ENCODE data around the gene ZFPM1.
A peak's percentile ranks its signal among the peaks of the same experiment; 100 is the strongest.

Gene ZFPM1

DNA sequence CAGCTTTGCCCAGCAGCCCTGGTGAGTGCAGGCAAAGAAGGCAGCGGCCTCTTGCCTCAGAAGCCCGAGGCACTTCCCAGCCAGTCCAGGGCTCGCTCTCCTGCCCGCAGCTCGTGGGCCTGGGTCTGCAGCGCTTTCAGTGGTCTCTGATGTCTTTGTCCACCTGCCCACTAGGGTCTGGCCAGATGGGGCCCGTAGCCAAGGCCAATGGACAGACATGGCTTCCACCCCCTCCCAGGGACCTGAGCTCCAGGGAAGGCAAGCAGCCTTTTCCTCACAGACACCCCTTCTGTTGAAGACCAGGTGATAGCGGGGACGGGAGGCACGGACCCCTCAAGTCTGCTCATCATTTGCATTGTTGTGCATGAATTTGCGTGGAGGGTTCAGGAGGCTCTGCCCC, 83.4 kb downstream of the ZFPM1 start:
- no peak overlapping the region for H3K27ac Mint-ChIP-seq
- no peaks in the 10 kb centered on the region for H3K9me3 Mint-ChIP-seq (ENCODE audit: low read depth)
- H3K4me1 Mint-ChIP-seq (ENCODE audit: low read depth): peaks cover 8% of the 10 kb centered on the region
- no peaks in the 10 kb centered on the region for H3K27me3 Mint-ChIP-seq
- H3K4me3 Mint-ChIP-seq: peak overlapping the region; percentile 86
- no peaks in the 10 kb centered on the region for H3K36me3 Mint-ChIP-seq

DNA sequence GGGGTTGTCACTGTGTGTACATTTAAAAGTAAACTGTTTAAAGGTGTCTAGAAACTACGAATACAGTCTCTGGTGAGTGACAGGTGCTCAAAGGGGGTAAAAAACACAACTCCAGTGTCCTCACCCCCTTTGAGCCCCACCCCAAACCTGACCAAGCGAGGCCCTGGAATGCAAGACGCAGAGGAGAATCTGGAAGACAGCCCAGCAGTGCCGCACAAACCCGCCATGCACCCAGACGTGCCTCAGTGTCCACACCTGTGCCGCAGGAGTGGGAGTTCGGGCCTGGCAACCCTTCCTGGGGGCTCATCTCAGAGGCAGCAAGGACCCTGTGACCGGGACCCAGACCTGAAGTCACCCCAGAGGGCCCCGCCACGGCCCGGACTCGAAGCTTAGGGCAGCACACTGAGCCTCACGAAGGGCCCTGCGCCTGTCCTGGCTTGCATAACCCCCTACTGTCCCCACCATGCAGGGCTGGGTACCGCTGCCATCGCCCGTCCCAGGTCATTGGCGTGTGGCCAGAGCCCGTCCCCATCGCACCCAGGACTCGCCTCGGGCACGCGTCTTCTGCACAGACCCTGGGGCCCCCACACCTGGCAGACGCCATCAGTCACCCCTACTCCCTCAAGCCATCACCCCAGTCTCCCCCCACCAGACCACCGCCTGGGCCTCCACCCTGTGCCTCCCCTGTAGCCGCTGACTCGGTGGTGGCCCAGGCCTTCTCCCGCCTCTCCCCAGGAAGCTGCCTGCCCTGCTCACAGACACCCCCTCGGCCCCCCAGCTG, 84.1 kb downstream of the ZFPM1 start:
- H3K36me3 Mint-ChIP-seq: no peaks in the 10 kb centered on the region
- H3K4me1 Mint-ChIP-seq (ENCODE audit: low read depth): peaks cover 8% of the 10 kb centered on the region
- H3K27ac Mint-ChIP-seq: no peak overlapping the region
- no peaks in the 10 kb centered on the region for H3K27me3 Mint-ChIP-seq
- no peak overlapping the region for H3K4me3 Mint-ChIP-seq
- no peaks in the 10 kb centered on the region for H3K9me3 Mint-ChIP-seq (ENCODE audit: low read depth)

DNA sequence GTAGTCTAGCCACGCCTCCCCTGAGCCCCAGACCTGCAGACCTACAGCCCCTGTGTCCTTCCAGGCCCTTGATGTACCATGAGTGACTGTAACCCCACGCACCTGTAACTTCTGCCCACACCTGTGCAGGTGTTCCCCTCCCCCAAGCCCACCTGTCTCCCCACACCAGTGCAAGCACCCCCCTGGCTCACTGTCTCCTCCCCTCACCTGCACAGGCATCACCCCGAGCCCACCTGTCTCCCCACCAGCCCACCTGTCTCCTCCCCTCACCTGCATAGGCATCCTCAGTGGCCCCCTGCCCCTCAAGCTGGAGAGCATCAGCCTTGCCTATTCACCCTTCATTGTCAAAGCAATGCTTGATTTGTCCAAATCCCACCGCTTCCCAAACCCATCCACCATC, 84.8 kb downstream of the ZFPM1 start:
- H3K9me3 Mint-ChIP-seq (ENCODE audit: low read depth): no peaks in the 10 kb centered on the region
- H3K27me3 Mint-ChIP-seq: peaks cover 2% of the 10 kb centered on the region
- H3K27ac Mint-ChIP-seq: no peak overlapping the region
- H3K4me3 Mint-ChIP-seq: no peak overlapping the region
- no peaks in the 10 kb centered on the region for H3K36me3 Mint-ChIP-seq
- H3K4me1 Mint-ChIP-seq (ENCODE audit: low read depth): peaks cover 8% of the 10 kb centered on the region

DNA sequence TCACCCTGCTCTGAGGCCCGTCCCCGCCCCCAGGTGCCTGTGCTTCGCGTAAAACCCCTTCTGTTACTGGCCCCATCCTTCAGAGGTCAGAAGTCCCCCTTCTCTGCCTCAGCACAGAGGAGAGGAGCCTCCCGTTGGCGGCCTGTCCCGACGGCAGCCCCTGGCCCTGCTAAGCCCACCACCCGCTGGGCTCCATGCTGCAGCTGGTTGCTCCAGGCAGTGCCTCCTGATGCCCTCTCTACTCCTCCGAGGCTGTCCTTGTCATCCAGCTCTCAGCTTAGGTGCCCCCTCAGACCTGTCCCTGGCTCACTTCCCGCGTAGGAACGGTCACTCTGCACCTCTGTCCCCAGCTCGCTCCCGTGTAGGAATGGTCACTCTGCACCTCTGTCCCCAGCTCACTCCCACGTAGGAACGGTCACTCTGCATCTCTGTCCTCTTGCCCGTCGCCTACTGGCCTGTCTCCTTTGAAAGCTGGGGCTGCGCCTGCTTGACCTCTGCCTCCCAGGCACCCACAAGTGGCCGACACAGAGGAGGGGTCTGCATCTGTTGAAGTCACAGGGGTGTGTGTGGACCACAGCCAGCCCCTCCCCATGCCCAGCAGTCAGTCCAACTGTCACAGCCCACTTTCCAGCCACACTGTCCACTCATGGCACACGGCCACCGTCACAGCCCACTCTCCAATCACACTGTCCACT, 85.4 kb downstream of the ZFPM1 start:
- peaks cover 3% of the 10 kb centered on the region for H3K9me3 Mint-ChIP-seq (ENCODE audit: low read depth)
- no peak overlapping the region for H3K27ac Mint-ChIP-seq
- peaks cover 8% of the 10 kb centered on the region for H3K4me1 Mint-ChIP-seq (ENCODE audit: low read depth)
- H3K4me3 Mint-ChIP-seq: no peak overlapping the region
- peaks cover 3% of the 10 kb centered on the region for H3K36me3 Mint-ChIP-seq
- peaks cover 2% of the 10 kb centered on the region for H3K27me3 Mint-ChIP-seq

DNA sequence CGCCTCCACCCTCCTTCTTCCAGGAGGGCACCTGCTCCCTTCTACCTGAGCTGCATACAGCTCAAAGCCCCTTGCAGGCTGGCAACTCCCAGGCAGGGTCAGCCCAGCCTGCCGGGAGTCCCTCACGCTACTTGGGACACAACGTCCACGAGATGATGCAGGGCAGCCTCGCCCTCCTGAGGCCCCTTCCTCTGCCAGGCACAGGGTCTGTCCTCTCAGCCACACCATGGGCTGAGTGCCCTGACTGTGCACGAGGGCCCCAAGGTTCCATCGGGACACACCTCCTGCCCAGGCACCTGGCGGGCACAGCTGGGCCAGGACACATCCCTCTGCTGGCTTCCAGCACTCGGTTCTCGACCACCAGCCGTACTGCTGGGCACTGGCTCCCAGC, 86.2 kb downstream of the ZFPM1 start:
- H3K4me1 Mint-ChIP-seq (ENCODE audit: low read depth): peaks cover 8% of the 10 kb centered on the region

DNA sequence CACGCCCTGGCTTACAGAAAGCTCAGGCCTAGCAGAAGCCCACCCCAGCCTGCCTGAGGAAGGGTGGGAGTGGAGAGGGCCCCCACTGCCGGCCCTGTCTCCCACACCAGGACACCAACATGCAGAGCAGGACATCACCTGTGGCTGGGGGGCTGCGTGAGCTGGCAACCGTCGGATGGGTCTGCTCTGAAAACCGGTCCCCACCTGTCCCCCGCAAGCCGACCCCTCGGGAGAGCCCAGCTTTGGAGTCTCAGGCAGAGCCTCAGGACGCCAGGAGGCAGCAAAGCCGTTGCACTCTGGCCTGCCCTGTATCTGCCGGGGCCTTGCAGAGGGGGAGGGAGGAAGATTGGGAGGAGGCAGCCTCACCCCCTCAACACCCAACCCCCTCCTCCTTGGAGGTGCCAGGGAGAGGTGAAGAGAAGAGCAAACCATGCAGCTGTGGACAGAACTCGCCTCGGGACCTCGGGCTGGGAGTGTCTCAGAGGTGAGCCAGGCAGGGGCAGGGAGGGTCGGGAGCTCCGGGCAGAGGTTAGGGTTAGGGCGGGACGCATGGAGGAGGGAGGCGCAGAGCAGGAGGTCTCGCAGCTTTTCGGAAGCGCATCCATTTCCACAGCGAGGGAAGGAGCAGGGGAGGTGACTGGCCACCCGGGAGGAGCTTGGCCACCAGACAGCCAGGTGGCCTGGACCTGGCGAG, 86.7 kb downstream of the ZFPM1 start:
- Mint-ChIP-seq H3K36me3 (peaks cover 5% of the 10 kb centered on the region), H3K27me3 (peaks cover 2% of the 10 kb centered on the region), H3K9me3 (ENCODE audit: low read depth) (peaks cover 6% of the 10 kb centered on the region), H3K4me3 (no peak overlapping the region), H3K4me1 (ENCODE audit: low read depth) (peaks cover 8% of the 10 kb centered on the region), H3K27ac (no peak overlapping the region)

More for the DNA sequence above, 86.2 kb downstream of the ZFPM1 start:
- Mint-ChIP-seq H3K9me3 (ENCODE audit: low read depth) (peaks cover 6% of the 10 kb centered on the region), H3K36me3 (peaks cover 5% of the 10 kb centered on the region), H3K4me3 (no peak overlapping the region), H3K27ac (no peak overlapping the region), H3K27me3 (peaks cover 2% of the 10 kb centered on the region)

DNA sequence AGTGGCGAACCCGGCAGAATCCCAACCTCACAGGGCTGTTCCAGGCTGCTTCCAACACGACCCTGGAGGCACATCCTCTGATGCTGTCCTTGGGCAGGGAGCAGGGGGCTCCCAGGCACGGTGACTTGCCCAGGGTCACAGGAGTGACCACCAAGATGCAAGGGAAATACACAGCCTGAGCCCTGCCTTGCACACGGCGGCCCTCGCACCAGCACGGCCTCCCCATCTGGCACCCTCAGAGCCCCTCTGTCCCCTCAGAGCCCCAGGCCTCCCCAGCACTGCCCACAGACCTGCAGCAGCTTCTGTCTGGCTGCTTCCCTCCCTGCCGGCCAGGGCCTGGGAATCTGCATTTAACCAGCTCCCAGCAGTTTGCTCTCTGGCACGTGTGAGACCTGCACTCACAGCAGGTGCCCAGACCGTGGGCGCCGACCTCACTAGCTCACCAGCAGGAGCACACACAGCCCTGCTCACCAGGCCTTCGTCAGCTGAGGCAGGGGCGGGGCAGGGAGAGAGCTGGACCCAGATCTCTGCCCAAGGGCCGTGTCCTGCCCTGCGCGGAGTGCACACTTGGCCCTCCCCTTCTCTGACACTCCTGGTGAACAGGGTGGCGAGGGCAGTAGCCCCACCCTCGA, 87.4 kb downstream of the ZFPM1 start:
- no peak overlapping the region for H3K4me3 Mint-ChIP-seq
- no peak overlapping the region for H3K27ac Mint-ChIP-seq
- H3K4me1 Mint-ChIP-seq (ENCODE audit: low read depth): peaks cover 5% of the 10 kb centered on the region
- H3K27me3 Mint-ChIP-seq: peaks cover 4% of the 10 kb centered on the region
- peaks cover 5% of the 10 kb centered on the region for H3K36me3 Mint-ChIP-seq
- H3K9me3 Mint-ChIP-seq (ENCODE audit: low read depth): peaks cover 6% of the 10 kb centered on the region

DNA sequence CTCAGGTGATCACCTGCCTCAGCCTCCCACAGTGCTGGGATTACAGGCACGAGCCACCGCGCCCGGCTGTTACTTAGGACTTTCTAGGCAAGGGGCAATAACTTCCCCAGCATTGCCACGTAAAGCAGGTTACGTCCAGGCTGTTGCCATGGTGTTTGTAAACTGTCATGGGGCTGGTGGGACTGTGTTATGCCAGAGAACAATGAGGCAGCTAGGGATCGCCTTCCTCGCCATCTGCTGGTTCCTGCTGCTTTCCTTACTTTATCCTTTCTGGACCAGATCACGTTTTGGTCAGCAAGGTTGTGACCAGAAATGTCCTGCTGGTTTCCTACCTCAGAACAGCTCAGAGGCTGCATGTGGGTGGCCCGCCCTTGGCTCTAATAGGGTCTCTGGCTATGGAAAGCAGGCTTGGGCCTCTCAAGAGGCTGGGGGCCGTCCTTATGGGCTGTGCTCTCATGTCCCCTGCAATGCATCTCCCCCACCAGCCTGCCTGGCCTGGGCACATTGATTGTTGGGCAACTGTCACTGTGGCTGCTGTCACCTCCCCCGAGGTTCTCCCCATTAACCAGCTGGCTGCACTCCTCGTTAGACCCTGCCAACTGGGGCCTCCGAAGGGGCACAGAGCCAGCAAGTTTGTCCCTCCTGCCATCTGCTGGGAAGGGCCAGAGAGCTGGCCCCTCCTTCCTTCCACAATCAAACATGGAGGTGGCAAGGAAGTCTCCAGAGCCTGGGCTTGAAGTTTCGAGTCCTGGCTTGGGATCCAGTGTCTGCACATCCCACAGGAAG, 88.9 kb downstream of the ZFPM1 start:
- peaks cover 9% of the 10 kb centered on the region for H3K27me3 Mint-ChIP-seq
- no peak overlapping the region for H3K4me3 Mint-ChIP-seq
- H3K9me3 Mint-ChIP-seq (ENCODE audit: low read depth): peaks cover 6% of the 10 kb centered on the region
- peaks cover 5% of the 10 kb centered on the region for H3K36me3 Mint-ChIP-seq
- no peak overlapping the region for H3K27ac Mint-ChIP-seq
- no peaks in the 10 kb centered on the region for H3K4me1 Mint-ChIP-seq (ENCODE audit: low read depth)

DNA sequence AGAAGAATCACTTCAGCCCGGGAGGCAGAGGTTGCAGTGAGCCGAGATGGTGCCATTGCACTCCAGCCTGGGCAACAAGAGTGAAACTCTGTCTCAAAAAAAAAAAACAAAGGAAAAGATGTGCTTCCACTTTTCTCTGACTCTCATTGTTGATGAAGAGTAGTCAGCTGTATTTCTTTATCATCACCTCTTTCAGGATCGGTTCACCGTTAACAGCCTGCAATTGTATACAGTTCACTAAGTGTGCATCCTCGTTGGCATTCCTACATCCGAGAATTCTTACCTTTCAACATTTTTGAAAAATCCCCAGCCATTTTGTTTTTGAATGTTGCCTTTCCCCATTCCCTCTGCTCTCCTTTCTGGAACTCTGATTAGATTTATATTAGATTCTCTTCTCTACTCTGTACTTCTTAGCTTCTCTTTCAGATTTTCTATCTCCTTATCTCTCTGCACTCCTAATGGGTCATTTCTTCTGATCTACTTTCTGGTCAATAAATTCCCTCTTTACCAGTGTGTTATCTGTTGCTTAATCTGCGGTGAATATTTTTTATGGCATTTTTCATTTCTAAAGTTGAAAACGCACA, 90.2 kb downstream of the ZFPM1 start:
- Mint-ChIP-seq H3K4me3 (no peak overlapping the region), H3K27me3 (peaks cover 9% of the 10 kb centered on the region), H3K36me3 (peaks cover 5% of the 10 kb centered on the region), H3K27ac (no peak overlapping the region), H3K9me3 (ENCODE audit: low read depth) (peaks cover 6% of the 10 kb centered on the region), H3K4me1 (ENCODE audit: low read depth) (no peaks in the 10 kb centered on the region)

DNA sequence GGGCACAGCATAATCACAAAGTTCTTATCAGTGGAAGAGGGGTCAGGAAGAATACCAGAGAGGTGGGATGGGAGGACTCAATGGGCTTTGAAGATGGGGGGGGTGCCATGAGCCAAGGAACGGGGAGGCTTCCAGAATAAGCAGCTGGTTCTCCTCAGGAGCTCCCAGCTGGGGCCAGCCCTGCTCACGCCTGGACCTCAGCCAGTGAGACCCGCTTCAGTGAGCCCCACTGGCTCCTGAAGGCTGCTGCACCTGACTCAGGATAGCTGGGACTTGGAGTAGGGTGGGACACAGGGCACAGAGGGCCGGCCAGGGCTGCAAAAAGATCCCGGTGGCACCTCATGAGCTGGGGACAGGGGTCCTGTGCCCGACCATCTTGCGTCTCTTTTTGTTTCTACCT, 92.7 kb downstream of the ZFPM1 start:
- no peak overlapping the region for H3K27ac Mint-ChIP-seq

DNA sequence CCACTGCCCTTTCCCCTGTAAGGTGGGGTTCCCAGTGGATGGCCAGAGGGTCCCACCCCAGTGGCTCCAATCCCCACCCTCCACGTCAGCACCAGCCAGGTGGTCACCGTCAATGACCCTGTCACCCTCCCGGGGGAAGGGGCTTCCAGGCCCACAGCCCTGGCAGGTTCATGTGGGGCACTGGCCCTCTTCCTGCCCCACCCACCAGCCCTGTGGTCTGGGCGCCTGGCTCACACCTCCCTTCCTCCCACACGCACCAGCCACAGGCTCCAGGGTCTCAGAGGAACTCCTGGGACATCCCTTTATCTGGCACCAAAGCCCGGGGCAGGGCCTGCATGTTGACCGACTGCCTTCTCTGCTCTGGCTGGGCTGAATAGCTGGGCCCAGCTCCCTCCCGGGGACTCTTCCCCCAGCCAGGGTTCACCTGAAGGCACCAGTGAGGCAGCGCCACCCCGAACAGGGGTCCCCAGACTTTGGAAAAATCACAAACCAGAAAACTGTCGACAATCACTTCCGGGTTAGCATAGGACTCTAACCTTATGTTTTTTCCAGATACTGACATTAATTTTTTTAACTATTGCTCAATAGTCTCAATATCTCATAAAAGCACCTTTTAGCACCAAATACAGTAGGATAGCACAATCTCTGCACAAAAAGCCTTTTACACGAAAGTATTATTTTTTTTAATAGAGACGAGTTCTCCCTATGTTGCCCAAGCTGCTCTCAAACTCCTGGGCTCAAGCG, 95.2 kb downstream of the ZFPM1 start:
- H3K27ac Mint-ChIP-seq: no peak overlapping the region
- H3K4me1 Mint-ChIP-seq (ENCODE audit: low read depth): peaks cover 6% of the 10 kb centered on the region
- peaks cover 5% of the 10 kb centered on the region for H3K9me3 Mint-ChIP-seq (ENCODE audit: low read depth)
- peaks cover 4% of the 10 kb centered on the region for H3K36me3 Mint-ChIP-seq
- peaks cover 8% of the 10 kb centered on the region for H3K27me3 Mint-ChIP-seq
- no peak overlapping the region for H3K4me3 Mint-ChIP-seq

More for the DNA sequence above, 92.7 kb downstream of the ZFPM1 start:
- no peak overlapping the region for H3K4me3 Mint-ChIP-seq
- peaks cover 5% of the 10 kb centered on the region for H3K36me3 Mint-ChIP-seq
- H3K4me1 Mint-ChIP-seq (ENCODE audit: low read depth): peaks cover 6% of the 10 kb centered on the region
- peaks cover 6% of the 10 kb centered on the region for H3K9me3 Mint-ChIP-seq (ENCODE audit: low read depth)
- peaks cover 9% of the 10 kb centered on the region for H3K27me3 Mint-ChIP-seq

DNA sequence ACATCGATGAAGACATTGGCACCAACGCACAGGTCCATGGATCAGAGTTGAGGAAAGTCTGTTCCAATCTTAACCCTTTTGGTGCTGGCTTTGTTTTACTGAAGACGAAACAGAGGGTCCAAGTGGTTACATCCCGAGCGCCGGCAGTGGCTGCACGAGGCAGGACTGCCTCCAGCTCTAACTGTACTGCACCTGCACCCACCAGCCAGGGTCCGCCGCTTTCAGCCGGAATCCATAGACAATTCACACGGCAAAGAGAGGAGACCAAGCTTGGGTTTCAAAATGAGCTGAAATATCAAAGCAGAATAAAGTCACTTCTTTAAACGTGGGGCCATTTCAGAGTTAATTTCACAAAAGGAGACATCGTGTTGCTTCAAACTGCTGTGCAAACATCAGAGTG, 95.9 kb downstream of the ZFPM1 start:
- Mint-ChIP-seq H3K4me3 (no peak overlapping the region), H3K36me3 (no peaks in the 10 kb centered on the region), H3K9me3 (ENCODE audit: low read depth) (no peaks in the 10 kb centered on the region), H3K27me3 (peaks cover 8% of the 10 kb centered on the region), H3K27ac (no peak overlapping the region), H3K4me1 (ENCODE audit: low read depth) (peaks cover 6% of the 10 kb centered on the region)

DNA sequence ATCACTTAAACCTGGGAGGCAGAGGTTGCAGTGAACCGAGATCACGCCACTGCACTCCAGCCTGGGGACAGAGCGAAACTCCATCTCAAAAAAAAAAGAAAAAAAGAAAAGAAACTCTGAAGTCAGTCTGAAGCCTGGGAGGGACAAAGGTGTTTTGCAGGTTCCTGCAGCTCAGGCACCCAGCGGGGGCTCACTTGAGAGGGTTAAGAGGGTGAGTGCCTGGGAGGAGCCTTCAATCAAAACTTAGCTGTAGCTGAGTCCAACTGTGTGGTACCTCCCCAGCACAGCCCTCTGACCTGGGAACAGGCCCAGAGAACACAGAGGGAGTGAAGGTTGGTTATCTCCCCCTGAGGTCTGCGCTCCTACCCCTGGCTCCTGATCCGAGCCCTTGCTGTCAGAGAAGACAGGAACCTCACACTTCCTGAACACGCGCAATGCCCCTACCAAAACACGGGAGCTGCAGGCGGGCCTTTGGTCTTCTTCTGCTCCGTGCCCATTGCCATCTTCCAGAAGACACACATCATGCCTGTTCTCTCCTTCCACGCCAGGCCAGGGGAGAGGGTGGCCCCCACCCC, 96.7 kb downstream of the ZFPM1 start:
- Mint-ChIP-seq H3K27me3 (peaks cover 8% of the 10 kb centered on the region), H3K4me1 (ENCODE audit: low read depth) (peaks cover 6% of the 10 kb centered on the region), H3K9me3 (ENCODE audit: low read depth) (no peaks in the 10 kb centered on the region), H3K27ac (no peak overlapping the region), H3K36me3 (no peaks in the 10 kb centered on the region), H3K4me3 (no peak overlapping the region)

Data from activated naive CD8-positive, alpha-beta T cell (primary cell).